Kidney (tissue), 14 donors: ENCODE measurements around the gene GPC2. TPM values are rescaled to one million over a fixed set of nuclear protein-coding genes. Genes with fewer than 3 reads are reported as not detected.

ENCODE experiments used
- DNase-seq, 5 donors: peaks; one replicate each; pipeline ENCODE4 v3.0.0-alpha.2; 2013 to 2020
- FAIRE-seq: peaks from 2 replicates; lab custom pipeline; 2012; peaks lifted over from hg19 to GRCh38; lab: Jason Lieb, UNC
- H3K27ac ChIP-seq, 2 donors: one replicate each; pipeline ENCODE4 v1.7.0; 2013; ENCODE audit warnings: low read depth in 2 of 2, low read length in 2 of 2, inconsistent platforms in 1 of 2
- H3K27me3 ChIP-seq: one replicate; pipeline ENCODE4 v1.7.1; 2013; ENCODE audit warnings: low read length, inconsistent platforms; ENCODE audit not compliant: control insufficient read depth, insufficient read depth
- H3K36me3 ChIP-seq, 3 donors: one replicate each; pipeline versions ENCODE4 v1.7.0 to v1.7.1; 2013; ENCODE audit warnings: low read length in 3 of 3, control low read depth in 1 of 3, inconsistent platforms in 1 of 3; ENCODE audit not compliant: insufficient read depth in 3 of 3, control insufficient read depth in 2 of 3
- H3K4me1 ChIP-seq, 3 donors: one replicate each; pipeline versions ENCODE4 v1.7.0 to v1.7.1; 2013; ENCODE audit warnings: low read length in 3 of 3, inconsistent platforms in 1 of 3, low read depth in 1 of 3; ENCODE audit not compliant: control insufficient read depth in 2 of 3, insufficient read depth in 2 of 3
- H3K4me3 ChIP-seq, 3 donors: one replicate each; pipeline versions ENCODE4 v1.7.0 to v1.8.1; 2013; ENCODE audit warnings: low read length in 3 of 3, control low read depth in 1 of 3, inconsistent platforms in 1 of 3
- H3K9ac ChIP-seq, 3 donors: one replicate each; pipeline versions ENCODE4 v1.7.0 to v1.7.1; 2013; ENCODE audit warnings: low read length in 3 of 3, control low read depth in 1 of 3, inconsistent platforms in 1 of 3
- H3K9me3 ChIP-seq, 3 donors: one replicate each; pipeline versions ENCODE4 v1.7.0 to v1.7.1; 2013; ENCODE audit warnings: low read length in 3 of 3, control low read depth in 1 of 3, inconsistent platforms in 1 of 3; ENCODE audit not compliant: control insufficient read depth in 2 of 3, insufficient read depth in 1 of 3
- intact Hi-C: fragments of 100-400 bp; cut with DNase I; formaldehyde crosslinking; loops from one replicate; pipeline ENCODE4 v1.11.1; 2022
- polyA plus RNA-seq: library from polyadenylated mRNA; stranded (reverse); fragments of 350-450 nt; fragmentation: Illumina TruSeq; extraction: RNeasy Lipid Tissue Mini Kit (QIAGEN cat#74804); gene quantifications from one replicate; pipeline ENCODE4 v1.2.3, GENCODE V29; 2014; ENCODE audit warnings: low read depth, low replicate concordance; ENCODE audit not compliant: insufficient read depth
- total RNA-seq: library from RNA; stranded (reverse); fragmentation: NEBNext Ultra II Directional; extraction: Animal tissue kit (Norgen Biotek cat#: 25700); gene quantifications from one replicate; pipeline ENCODE4 v1.2.1, GENCODE V29; 2021
- TF ChIP-seq, protein P1 (sequence below): IDR thresholded peaks from 3 replicates; pipeline ENCODE4 v1.5.1; 2012; ENCODE audit warnings: mild to moderate bottlenecking, moderate library complexity, borderline replicate concordance; ENCODE audit not compliant: insufficient read depth; ENCODE audit errors: extremely low read depth
- donor health status: control.
- donor health status: control.
- donor health status: control.
- donor health status: control.
- donor health status: control.
- donor health status: DM: yes; HTN: yes; CAD: no.
- donor health status: Normal renal cell carcinoma (clear cell type).

Gene GPC2
- total and polyA plus RNA-seq, 2 donors from 2014 or later: 0.73 to 1.8 TPM

DNA sequence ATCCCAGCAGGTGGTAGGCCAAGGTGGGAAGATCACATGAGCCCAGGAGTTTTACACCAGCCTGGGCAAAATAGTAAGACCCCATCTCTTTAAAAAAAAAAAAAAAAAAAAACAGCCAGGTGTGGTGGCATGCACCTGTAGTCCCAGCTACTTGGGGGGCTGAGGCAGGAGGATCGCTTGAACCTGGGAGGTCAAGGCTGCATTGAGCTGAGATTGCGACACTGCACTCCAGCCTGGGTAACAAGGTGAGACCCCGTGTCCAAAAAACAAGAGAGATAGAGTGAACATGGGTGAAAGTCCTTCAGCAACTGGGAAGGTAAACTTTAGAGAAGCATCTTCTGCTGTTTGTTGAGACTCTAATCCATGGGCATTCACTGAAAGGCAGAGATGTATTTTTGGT lies 34.7 kb downstream of the GPC2 start:
- no peaks in the 10 kb centered on the region for H3K9me3 ChIP-seq
- no peak overlapping the region for H3K9ac ChIP-seq
- no peaks in the 10 kb centered on the region for H3K36me3 ChIP-seq
- TF ChIP-seq, protein P1, sequence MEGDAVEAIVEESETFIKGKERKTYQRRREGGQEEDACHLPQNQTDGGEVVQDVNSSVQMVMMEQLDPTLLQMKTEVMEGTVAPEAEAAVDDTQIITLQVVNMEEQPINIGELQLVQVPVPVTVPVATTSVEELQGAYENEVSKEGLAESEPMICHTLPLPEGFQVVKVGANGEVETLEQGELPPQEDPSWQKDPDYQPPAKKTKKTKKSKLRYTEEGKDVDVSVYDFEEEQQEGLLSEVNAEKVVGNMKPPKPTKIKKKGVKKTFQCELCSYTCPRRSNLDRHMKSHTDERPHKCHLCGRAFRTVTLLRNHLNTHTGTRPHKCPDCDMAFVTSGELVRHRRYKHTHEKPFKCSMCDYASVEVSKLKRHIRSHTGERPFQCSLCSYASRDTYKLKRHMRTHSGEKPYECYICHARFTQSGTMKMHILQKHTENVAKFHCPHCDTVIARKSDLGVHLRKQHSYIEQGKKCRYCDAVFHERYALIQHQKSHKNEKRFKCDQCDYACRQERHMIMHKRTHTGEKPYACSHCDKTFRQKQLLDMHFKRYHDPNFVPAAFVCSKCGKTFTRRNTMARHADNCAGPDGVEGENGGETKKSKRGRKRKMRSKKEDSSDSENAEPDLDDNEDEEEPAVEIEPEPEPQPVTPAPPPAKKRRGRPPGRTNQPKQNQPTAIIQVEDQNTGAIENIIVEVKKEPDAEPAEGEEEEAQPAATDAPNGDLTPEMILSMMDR: no peak
- no peak overlapping the region for H3K4me3 ChIP-seq
- DNase-seq (no peak), FAIRE-seq (no peak)
- H3K4me1 ChIP-seq: no peaks in the 10 kb centered on the region
- H3K27me3 ChIP-seq: no peaks in the 10 kb centered on the region
- H3K27ac ChIP-seq: no peak overlapping the region
- intact Hi-C loops: no loop called here

DNA sequence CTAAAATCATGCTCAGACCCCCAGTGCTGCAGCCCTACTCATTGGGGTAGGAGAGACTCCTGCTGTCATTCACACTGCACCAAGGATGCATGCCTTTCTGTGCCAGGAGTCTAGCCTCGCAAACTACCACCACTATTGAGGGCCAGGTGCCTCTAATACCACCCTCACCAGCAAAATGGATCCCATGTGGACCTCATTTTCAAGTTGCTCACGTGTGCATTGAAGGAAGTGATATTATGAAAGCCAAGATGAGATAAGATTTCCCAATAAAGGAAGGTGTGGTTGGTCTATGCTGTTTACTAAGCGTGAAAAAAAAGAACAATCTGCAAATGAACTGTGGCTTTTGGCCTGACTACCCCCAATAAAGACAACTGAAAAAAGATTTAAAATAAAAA lies 35.6 kb downstream of the GPC2 start:
- no peak overlapping the region for H3K4me3 ChIP-seq
- TF ChIP-seq, protein P1: no peak
- intact Hi-C loops: no loop called here
- no peak overlapping the region for H3K9ac ChIP-seq
- no peak overlapping the region for H3K27ac ChIP-seq
- DNase-seq: no peak
- H3K36me3 ChIP-seq: no peaks in the 10 kb centered on the region
- FAIRE-seq: no peak
- H3K27me3 ChIP-seq: no peaks in the 10 kb centered on the region
- no peaks in the 10 kb centered on the region for H3K9me3 ChIP-seq
- H3K4me1 ChIP-seq: no peaks in the 10 kb centered on the region

DNA sequence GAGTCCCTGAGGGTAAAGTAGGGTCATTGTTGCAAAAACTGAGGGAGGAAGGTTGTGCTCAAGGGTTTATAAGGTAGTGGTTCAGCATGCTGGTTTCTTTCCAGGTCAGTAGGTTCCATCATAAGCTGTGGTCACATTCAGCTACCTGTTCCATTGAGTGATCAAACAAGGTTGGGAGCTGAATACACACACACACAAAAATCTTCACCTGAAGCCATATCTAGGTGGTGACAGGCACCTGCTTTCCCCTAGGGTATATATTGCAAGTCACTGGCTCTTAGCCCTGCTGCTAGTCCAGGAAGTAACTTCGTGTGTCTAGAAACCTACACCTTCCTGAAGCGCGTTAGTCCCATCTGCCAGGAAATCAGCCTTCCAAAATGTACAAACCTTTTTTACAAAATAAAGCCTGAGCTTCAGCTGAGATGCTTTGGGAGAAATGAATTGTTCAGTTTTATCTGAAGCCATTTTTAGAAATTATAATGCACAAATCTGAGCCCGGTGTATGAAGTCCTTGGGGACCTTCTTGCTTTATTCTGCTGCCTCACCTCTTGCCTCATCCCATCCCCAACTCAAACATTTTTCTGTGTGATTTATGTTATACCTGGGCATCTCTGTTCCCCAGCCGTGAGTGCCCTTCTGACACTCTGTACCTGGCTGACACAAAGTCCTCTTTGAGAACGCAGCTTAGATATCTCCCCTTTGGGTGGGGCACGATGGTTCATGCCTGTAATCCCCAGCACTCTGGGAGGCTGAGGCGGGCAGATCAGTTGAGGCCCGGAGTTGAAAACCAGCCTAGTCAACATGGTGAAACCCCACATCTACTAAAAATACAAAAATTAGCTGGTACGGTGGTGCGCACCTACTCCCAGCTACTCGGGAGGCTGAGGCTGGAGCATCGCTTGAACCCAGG lies 39.1 kb downstream of the GPC2 start:
- no peaks in the 10 kb centered on the region for H3K27me3 ChIP-seq
- no peak for FAIRE-seq
- H3K4me3 ChIP-seq: no peak overlapping the region
- TF ChIP-seq, protein P1: no peak
- DNase-seq: peak in 1 of 5 donors; percentile 36
- no peaks in the 10 kb centered on the region for H3K36me3 ChIP-seq
- intact Hi-C loops: no loop called here
- H3K9me3 ChIP-seq: no peaks in the 10 kb centered on the region
- no peak overlapping the region for H3K9ac ChIP-seq
- no peaks in the 10 kb centered on the region for H3K4me1 ChIP-seq
- no peak overlapping the region for H3K27ac ChIP-seq
